Measurements from ENCODE around the gene TBC1D16. TPM values are rescaled to one million over a fixed set of nuclear protein-coding genes. Genes with fewer than 3 reads are reported as not detected.

TBC1D16 gene
- total RNA-seq, 1 experiment from 2014 or later: 85.8 TPM

DNA sequence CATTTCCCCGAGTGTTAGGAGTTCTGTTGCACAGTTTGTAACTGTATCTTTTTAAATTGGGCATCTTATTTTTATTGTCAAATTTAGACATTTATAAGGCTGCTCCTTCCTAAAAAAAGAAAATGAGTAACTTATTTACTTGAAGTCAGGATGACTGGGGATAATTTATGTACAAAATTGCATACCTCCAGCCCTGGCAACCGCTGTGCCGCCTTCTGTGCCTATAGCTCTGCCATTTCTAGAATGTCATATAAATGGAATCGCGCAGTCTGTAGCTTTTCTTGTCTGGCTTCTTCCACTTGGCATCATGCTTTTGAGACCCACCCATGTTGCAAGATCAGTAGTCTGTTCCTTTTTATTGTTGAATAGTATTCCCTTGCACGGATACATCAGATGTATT, 36.7 kb upstream of the TBC1D16 start:
- Histone ChIP-seq H2AFZ (ENCODE audit: low read length) (no peak overlapping the region), H3K9ac (ENCODE audit: extremely low read depth, insufficient read length, low read length) (no peak overlapping the region), H4K20me1 (ENCODE audit: control insufficient read depth, insufficient read depth, insufficient read length) (no peaks in the 10 kb centered on the region), H3K79me1 (ENCODE audit: insufficient read depth, low read depth, low read length, poor library complexity, severe bottlenecking) (no peaks in the 10 kb centered on the region), H3K79me2 (ENCODE audit: insufficient read depth, low read length) (no peaks in the 10 kb centered on the region), H3K4me1 (ENCODE audit: insufficient read depth, low read length) (no peaks in the 10 kb centered on the region), H2BK120ac (ENCODE audit: low read depth, low read length, poor library complexity, severe bottlenecking) (no peak overlapping the region), H3K27ac (ENCODE audit: insufficient read length, low read depth, low read length) (no peak overlapping the region), H3K27me3 (ENCODE audit: insufficient read depth, low read length) (no peaks in the 10 kb centered on the region), H4K91ac (ENCODE audit: insufficient read length, low read depth, low read length) (no peak overlapping the region), H3K23ac (ENCODE audit: insufficient read length, low read depth, low read length) (no peak overlapping the region), H3T11ph (ENCODE audit: low read length) (no peak overlapping the region), H2AK5ac (ENCODE audit: insufficient read length, low read length) (no peak overlapping the region), H3K23me2 (ENCODE audit: insufficient read length, low read depth, low read length, poor library complexity, severe bottlenecking) (no peaks in the 10 kb centered on the region), H4K5ac (ENCODE audit: insufficient read length, low read depth, low read length) (no peak overlapping the region), H3K4me2 (ENCODE audit: insufficient read depth, insufficient read length, low read length) (no peak overlapping the region), H2BK20ac (ENCODE audit: low read depth, low read length, poor library complexity, severe bottlenecking) (no peak overlapping the region), H3K56ac (ENCODE audit: insufficient read length, low read depth, low read length) (no peak overlapping the region), H3K9me3 (ENCODE audit: control insufficient read depth, low read depth, low read length) (no peaks in the 10 kb centered on the region), H2BK5ac (ENCODE audit: insufficient read length, low read length) (no peak overlapping the region), H2BK12ac (ENCODE audit: insufficient read length, low read depth, low read length) (no peak overlapping the region), H4K8ac (replicated peaks; ENCODE audit: insufficient read length, low read depth, low read length) (no peak overlapping the region), H3K4ac (ENCODE audit: low read depth, low read length) (no peak overlapping the region), H3K14ac (ENCODE audit: insufficient read depth, low read length) (no peak overlapping the region), H3K18ac (ENCODE audit: insufficient read length, low read depth, low read length) (no peak overlapping the region), H2BK15ac (ENCODE audit: low read depth, low read length) (no peak overlapping the region)
- H3K36me3 Mint-ChIP-seq (ENCODE audit: insufficient read depth in 1 of 3, low read depth in 3 of 3): no peaks in the 10 kb centered on the region
- H3K27ac Mint-ChIP-seq: no peak overlapping the region; a peak in 1 of 7 replicates
- DNase-seq: no peak
- H3K27me3 Mint-ChIP-seq (ENCODE audit: low read depth): no peaks in the 10 kb centered on the region
- peaks cover 0 to under 1% of the 10 kb centered on the region in 2 experiments; a peak in 1 of 5 replicates for H3K9me3 Mint-ChIP-seq
- H3K4me1 Mint-ChIP-seq: no peaks in the 10 kb centered on the region; a peak in 1 of 4 replicates
- WGBS (ENCODE audit: extremely low coverage, insufficient read length, low lambda C conversion rate): no CpG with 5 or more reads among the region's 6 CpGs
- H3K4me3 Mint-ChIP-seq: no peak overlapping the region
- TF ChIP-seq, protein P1, sequence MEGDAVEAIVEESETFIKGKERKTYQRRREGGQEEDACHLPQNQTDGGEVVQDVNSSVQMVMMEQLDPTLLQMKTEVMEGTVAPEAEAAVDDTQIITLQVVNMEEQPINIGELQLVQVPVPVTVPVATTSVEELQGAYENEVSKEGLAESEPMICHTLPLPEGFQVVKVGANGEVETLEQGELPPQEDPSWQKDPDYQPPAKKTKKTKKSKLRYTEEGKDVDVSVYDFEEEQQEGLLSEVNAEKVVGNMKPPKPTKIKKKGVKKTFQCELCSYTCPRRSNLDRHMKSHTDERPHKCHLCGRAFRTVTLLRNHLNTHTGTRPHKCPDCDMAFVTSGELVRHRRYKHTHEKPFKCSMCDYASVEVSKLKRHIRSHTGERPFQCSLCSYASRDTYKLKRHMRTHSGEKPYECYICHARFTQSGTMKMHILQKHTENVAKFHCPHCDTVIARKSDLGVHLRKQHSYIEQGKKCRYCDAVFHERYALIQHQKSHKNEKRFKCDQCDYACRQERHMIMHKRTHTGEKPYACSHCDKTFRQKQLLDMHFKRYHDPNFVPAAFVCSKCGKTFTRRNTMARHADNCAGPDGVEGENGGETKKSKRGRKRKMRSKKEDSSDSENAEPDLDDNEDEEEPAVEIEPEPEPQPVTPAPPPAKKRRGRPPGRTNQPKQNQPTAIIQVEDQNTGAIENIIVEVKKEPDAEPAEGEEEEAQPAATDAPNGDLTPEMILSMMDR (conservative IDR thresholded peaks at IDR 0.05): no peak
